NCI-H2029 treated with DMSO at 0.1 percent for 48 hours (cell line): Measurements from ENCODE around the gene NCS1.
A peak's percentile ranks its signal among the peaks of the same experiment; 100 is the strongest.

Experiments
- DNase-seq: peaks from one replicate; lab custom pipeline; 2025; lab: John Stamatoyannopoulos, UW

The NCS1 gene

DNA sequence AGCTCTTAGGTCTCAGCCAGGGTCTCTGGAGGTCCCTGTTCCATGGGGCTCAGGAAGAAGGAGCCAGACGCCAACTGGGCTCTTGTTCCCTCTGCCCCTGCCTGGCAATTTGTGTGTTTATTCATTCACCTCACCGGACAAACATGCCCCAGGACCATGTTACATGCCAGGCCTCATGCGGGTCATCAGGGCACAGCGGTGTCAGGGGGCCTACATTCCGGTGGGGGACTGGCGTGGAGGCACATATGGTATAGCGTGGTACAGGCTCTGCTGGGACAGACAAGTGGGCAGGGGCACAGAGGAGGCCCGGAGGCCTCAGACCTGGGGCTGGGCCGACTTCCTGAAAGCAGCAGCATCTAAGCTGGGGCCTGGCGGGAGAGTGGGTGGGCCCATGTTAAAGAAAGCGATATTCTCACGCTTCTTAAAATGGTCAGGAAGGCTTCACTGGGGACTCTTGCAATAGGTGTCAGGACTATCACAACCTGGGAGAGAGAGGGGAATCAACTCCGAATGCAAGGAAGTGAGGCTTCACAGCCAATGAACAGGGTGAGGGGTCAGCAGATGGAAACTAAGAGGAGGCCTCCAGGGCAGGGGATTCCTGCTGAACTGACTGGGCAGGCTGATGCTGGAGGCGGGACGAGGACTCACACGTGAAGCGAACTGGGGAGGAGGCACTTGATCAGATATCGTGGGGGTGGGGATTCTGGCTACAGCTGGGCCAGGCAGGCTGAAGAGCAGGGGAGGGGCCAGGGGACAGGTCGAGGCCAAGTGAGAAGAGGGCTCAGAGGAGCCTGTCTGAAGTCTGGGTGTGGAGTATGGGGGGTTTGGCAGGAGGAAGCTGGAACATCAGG is 41.9 kb downstream of the NCS1 start:
- DNase-seq, result no peak

DNA sequence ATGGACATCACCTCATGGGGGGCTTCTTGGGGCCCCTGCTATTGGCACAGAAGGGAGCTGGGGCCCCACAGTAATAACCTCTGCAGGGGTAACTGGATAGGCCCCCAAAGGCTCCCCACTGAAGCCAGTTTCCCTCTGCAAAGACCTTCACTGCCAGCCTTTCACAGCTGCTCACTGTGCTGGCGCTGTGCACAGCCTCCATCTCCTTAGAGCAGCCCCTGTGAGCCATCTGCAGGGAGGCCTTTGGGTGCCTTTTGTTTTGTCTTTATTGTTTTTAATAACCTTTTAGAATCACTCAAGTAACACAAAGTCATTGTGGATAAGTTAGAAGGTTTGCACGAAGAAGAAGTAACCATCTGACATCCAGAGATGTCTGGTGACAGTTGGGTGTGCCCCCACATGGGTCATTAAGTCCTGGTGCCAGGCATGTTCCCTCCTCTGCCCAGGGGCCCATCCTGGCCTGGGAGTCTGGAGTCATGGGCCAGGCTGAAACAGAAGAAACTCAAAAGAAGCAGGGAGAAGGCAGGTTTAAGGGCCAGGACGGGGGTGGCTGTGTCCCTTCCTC is 42.7 kb downstream of the NCS1 start:
- DNase-seq, result no peak

DNA sequence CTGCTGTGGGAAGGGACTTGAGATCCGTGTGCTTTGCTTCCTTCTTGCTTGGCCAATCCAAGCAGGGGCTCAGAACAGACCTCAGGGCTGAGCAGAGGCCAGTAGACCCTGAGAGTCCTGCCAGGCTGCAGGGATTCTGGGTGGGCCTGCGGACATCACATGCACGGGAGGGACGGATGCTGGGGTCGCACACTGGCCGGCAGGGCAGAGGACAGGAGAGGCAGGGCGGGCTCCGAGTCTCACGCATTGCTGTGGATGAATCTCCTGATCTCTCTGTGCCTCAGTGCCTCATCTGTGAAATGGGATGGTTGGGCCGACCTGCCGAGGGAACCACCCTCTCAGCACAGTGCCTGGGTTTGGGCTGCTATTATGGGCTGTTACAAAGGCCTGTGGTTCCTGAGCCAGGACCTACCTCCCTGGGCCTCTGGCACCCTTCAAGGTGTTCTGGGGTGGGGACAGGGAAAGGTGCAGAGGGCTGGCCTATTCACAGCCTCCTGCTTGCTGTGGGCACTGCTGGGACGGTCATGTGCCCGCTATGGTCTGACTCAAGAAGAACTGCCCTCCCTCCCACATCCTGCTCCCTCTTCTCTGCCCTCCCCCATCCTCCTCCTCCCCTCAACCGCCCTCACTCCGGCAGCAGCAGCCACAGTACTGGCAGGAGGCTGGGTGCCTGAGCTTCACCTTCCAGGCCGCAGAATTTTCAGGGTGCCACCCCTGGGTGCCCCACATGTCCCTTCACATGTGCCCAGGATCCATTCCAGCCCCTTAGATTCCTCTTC is 43.3 kb downstream of the NCS1 start:
- no peak for DNase-seq

DNA sequence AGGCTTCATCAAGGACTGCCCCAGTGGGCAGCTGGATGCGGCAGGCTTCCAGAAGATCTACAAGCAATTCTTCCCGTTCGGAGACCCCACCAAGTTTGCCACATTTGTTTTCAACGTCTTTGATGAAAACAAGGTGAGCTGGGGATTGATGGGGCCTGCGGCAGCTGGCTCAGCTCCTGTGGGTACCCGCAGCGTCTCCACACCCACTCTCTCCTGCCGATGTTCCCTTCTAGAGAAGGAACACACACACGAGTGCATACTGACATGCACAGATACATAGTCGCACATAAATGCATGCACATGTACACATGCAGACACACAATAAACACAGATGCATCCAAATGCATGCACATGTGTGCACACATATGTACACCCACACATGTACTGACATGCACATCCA is 45.6 kb downstream of the NCS1 start:
- DNase-seq, result no peak

DNA sequence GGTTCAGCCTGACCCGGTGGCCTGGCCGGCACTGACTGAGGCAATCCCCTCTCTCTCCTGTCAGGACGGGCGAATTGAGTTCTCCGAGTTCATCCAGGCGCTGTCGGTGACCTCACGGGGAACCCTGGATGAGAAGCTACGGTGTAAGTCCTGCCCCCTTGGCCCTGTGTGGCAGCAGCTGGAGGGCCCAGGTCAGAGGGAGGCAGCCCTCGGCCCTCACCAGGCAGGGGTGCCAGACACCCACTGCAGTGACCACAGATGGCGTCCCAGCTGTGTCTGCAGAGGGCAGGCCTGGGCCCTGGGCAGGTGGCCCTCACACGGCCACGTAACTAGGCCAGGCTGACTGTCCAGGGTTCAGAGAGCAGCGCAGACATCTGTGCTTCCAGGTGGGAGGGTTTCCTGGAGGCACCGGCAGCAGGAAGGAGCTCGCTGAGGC is 47.5 kb downstream of the NCS1 start:
- DNase-seq, result no peak

DNA sequence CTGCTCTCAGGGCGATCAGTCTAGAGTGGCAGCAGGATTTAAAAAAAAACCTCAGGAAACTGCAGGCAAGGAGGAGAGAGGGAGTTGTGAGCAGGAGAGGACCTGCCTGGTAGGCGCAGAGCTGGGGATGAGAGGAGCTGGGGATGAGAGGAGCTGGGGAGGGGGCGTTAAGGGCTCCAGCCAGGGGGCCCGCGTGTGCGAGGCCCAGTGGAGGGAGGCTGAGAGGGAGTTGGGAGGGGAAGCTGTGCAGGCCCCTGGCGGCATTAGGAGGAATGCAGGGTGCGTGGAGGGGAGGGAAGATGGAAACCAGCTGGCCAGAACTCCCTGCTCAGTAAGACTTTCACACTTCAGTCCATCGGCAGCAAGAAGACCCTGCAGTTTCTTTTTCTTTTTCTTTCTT is 48.1 kb downstream of the NCS1 start:
- DNase-seq, result no peak

DNA sequence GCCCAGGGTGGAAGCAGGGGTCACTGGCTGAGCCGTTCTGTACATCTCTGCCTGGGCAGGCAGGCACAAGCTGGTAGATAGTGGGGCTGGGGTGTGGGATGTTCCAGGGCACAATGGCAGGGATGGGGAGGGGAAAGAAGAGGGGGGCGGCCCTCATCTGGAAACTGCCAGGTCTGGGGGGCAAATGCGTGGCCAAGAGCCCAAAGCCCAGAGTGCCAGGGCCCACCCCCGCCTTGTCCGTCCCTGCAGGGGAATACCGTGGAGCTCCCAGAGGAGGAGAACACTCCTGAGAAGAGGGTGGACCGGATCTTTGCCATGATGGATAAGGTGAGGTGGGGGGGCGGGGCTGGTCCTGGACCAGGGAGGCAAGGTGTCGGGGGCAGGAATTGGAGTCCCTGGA is 50.6 kb downstream of the NCS1 start:
- no peak for DNase-seq

DNA sequence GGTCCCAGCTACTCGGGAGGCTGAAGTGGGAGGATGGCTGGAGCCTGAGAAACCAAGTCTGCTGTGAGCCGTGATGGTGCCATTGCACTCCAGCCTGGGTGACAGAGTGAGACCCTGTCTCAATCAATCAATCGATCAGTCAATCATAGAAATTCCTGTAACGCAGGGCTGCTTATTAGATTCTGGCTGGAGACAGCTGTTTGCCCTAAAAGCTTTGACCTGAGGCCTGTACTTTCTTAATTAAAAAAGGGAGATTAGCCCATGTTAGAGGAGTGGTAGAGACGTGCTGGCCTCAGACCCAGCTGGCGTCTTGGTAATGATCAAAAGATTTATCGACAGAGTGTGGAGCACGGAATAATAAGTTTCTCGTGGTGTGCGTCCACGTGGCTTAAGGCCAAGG is 52.9 kb downstream of the NCS1 start:
- no peak for DNase-seq

DNA sequence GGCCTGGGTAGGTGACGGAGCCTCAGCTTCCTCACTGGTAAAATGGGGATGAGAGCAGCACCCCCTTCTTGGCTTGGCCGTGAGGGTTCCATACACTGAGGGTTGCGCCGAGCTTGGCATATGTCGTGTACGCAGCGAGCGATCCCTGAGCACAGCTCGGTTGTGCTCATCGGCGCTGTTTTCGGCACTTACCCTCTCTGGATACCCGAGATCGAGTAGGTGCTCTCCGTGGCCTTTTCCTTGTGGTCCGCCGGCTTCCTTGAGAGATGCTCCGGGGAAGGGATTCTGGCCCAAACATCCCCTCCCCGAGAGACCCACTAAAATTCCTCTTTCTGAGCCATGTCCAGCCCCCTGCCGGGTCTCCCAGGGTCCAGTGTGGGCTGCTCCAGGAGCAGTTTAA is 53.4 kb downstream of the NCS1 start:
- no peak for DNase-seq

DNA sequence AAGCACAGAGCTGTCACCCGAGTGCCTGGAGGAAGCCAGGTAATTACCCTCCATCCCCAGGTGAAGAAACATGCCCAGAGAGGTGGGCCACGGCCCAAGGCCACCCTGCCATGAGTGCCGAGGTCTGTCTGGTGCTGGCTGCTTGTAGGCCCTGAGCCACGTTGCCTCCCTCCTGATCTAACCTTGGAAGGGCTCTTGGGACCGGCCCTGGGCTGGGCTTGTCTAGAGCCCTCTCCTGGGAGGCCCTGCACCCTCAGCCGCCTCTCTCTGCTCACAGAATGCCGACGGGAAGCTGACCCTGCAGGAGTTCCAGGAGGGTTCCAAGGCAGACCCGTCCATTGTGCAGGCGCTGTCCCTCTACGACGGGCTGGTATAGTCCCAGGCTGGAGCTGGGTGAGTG is 53.9 kb downstream of the NCS1 start:
- DNase-seq, result no peak

DNA sequence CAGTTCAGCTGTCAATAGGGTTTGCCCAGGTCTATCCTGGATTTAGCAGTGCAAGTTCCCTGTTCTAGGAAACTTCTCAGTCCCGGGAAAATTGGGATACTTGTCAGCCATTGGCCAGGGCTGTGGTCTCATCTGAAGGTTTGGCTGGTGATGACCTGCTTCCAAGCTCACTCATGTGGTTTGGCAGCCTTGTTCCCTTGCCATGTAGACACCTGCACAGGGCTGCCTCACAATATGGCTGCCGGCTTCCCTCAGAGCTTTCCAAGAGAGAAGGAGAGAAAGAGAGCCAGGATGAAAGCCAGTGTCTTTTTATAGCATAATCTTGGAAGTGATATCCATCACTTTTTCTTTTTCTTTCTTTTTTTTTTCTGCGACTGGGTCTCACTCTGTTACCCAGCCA is 55.6 kb downstream of the NCS1 start:
- no peak for DNase-seq

DNA sequence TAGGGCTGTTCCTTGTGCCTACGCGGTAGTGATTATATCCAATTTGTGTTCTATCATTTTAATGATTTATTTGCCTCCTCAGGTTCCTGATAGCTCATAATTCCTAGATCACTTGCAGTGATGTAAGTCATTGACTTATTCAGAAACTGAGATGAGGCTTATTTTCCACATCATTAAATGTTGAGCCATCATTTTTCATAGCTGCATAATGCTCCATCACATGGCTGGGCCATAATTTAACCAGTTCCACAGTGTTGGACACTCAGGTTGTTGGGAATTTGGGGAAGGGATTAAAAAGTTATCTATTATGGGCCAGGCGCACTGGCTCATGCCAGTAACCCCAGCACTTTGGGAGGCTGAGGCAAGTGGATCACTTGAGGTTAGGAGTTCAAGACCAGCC is 57.6 kb downstream of the NCS1 start:
- DNase-seq, result no peak

DNA sequence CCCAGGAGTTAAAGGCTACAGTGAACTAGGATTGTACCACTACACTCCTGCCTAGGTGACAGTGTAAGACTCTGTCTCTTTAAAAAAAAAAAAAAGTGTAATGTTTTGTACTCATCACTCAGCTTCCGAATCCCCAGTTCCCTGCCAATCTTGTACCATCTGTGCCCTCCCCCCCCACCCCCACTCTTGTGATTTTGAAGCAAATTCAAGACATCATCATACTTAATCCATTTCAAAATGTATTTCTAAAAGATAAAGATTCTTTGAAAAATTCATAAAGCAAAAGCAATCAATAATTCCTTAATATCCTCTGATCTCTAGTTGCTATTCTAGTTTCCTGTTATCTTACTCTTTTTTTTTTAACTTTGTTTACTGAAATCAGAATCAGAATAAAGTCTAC is 58.4 kb downstream of the NCS1 start:
- DNase-seq, result no peak

DNA sequence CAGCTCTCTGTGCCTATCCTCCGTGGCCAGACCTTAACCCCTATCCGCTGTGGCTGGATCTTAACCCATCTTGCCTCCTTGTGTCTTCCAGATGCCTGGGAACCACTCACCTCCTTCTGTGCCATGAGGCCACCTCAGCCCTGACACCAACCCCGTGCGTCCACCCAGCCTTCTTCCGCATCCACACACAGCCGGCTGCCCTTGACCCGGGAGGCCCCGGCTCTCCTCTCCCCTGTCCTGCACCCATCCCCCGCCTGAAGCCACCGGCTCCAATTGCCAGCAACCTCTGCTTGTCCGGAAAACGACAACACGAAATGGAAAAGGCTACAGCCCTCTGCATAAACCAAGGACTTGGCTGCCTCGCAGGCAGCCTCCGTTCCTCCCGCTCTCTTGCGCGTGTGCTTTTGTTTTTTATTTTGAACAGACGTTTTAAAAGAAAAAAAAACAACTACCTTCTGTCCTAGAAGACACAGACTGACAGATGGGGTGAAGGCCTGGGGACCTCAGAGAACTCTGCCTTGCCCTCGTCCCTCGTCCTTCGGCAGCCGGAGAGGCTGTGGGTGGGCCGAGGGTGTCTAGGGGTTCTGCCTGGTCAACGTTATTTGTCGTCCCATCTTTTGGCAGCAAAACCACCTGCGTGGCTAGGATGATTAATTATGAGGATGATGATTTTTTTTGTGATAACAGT is 60.8 kb downstream of the NCS1 start:
- DNase-seq, result no peak

DNA sequence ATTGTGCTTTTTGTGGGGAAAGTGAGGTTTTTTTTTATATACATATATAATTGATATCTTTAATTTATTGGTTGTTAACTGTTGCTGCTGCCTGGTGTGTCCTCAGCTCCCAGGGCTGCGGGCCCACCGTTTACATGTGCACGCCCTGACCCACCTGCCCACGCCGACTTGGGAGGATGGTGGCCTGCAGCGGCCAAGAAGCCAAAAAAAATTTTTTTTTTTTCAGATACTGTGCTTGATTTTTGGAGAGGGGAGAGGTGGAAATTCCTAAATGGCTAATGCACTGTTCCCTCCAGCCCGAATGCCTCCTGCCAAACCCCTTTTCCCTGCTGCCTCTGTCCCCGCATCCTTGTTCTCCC is 61.4 kb downstream of the NCS1 start:
- DNase-seq, result no peak

DNA sequence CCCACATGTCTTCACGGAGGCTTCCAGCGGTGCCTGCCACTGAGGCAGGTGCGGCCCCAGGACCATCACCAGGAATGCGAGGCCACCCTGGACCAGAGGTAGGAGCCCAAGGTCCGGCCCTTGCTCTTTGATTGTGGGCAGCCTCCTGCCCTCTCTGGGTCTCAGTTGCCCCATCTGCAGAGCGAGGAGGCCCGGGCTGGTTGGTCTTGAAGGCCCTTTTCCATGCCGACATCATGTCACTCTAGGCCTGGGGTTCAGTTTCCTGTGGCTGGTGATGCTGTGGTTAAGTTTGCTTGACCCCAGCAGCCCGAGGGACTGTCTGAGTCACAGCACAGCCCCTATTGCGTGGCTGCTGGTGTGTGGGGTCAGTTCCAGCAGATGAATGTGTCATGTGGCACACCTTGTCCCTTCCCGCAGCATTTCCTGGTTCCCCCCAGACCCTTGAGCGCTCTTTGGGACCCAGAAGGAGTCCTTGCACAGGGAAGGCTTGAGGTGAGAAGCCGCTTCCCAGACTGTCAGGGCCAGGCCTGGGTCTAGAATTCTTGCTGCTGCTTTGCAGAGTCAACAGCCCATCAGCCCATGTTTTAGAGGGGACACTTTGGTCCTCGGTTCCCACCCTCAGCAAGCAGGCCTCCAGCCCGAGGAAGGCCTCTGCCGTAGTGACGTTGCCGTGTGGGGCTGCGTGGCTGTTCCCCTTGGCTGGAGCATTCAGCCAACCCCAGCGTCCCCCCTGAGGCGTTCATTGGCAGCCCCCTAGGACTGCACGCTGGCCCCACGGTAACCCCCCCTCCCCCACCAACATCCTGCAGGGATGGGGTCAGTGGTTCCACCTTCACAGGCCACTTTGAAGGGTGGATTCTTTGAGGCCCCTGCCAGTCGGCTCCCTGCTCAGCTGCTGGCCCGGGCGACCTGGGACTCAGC is 62.4 kb downstream of the NCS1 start:
- DNase-seq, result no peak

DNA sequence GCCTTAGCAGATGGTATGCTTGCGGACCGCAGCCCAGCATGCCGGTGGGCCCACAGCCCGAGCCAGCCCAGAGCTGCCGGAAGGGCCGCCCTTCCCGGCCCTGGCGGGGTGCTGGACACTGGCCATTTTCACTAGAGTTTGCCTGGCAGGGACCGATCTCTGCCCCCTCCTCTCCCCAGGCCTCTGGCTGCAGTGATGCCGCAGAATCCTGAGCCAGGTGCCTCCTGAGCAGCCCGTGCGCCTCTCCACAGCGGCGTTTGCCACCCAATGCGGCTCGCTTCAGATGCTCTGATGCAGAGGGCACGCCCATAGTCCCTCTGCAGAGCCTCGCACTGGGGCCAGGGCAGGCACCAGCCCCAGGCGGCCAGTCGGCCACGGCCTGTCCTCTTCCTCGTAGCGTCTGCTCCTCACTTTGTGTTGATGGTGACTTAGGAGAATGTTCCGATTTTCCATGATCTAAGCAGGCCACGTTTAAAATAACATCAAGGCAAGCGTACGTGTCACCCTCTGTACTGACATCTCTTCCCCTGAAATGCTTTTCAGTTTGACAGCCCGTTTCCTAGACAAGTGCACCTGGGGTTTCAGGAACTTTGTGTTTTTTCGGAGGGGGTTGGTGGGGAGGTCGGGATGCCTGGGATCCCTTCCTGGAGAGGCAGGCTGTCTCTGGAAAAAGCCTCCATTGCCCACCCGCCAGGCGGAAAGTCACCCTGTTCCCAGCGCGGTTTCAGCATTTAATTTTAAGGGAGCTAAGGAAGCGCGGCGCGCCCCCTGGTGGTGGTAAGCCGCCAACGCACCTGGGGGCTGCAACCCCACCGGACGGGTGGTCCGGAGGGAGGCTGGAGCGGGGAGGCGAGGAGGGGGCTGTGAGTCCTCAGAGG is 63.6 kb downstream of the NCS1 start:
- DNase-seq, result peak; percentile 18

DNA sequence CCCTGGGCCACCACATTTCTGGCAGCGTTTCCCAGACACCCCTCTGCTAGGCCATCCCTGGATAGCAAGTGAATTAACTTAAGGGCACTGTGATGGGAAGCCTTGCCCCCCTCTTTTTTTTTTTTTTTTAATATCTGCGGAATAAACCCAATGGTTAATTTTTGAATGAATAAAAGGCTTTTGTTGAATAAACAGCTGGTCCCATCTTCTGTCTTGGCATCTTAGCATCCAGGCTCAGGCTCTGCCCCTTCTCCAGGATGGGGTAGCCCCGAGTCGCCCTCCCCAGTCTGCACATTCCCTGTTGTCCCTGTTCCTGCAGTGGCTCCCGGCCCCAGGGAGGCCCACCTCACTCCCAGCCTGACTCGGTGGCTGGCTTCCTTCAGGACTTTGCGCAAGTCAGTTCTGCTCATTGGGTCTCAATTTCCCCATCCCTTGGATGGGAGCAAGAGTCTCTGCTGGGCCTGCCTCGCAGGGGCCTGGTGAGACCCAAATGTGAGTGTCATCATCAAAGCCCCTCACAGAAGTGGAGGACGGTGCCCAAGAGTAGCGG is 64.3 kb downstream of the NCS1 start:
- DNase-seq, result no peak

DNA sequence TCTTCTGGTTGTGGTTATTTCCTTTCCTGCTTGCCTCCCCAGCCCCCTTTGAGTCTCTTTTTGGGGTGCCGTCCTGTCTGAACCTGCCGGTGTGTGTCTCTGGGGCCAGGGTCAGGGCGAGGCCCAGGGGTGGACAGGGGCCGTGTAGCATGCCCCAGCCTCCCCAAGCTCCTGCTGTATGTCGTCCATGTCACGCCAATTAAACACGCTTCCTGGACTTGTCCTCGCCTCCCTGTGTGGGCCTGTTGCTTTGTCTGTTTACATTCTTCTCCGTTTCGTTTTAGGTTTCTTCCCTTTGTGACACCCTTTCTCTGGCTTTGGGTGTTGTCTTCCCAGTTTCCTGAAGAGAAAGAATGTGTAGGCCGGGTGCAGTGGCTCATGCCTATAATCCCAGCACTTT is 64.9 kb downstream of the NCS1 start:
- no peak for DNase-seq
